NCI-H146 treated with DMSO at 0.1 percent for 48 hours (cell line): ENCODE results near the gene KLK1.

ENCODE experiments used
- DNase-seq: peaks from one replicate; lab custom pipeline; 2025; ENCODE audit not compliant: unreplicated experiment; lab: John Stamatoyannopoulos, UW

Gene KLK1

GRCh38 chr19:50836543-50837195 lies 13.1 kb upstream of the KLK1 start:
- DNase-seq = no peak

- DNase-seq = peak; percentile 64
Measured at GRCh38 chr19:50835785-50836542, 12.4 kb upstream of the KLK1 start.

GRCh38 chr19:50835103-50835784 lies 11.7 kb upstream of the KLK1 start:
- peak; percentile 39 for DNase-seq

GRCh38 chr19:50833802-50834167 lies 10.2 kb upstream of the KLK1 start:
- no peak for DNase-seq

- DNase-seq = no peak
Measured at GRCh38 chr19:50833117-50833801, 9.7 kb upstream of the KLK1 start, which contains the start of gene KLK15. Gene KLK15, minus strand, starts transcription at chr19:50833574. Its CDS starts 2,082 bp downstream, at chr19:50831492.

- no peak for DNase-seq
Measured at GRCh38 chr19:50832666-50833065, 9.1 kb upstream of the KLK1 start.

GRCh38 chr19:50831026-50831396 lies 7.4 kb upstream of the KLK1 start:
- no peak for DNase-seq

GRCh38 chr19:50830266-50831025 lies 6.9 kb upstream of the KLK1 start:
- DNase-seq = peak; percentile 32

GRCh38 chr19:50829801-50830200 lies 6.2 kb upstream of the KLK1 start:
- no peak for DNase-seq

GRCh38 chr19:50827476-50827875 lies 3.9 kb upstream of the KLK1 start:
- DNase-seq = no peak

GRCh38 chr19:50826492-50827240 lies 3.1 kb upstream of the KLK1 start:
- no peak for DNase-seq

- DNase-seq = no peak
Measured at GRCh38 chr19:50822661-50823208, 852 bp downstream of the KLK1 start.

- DNase-seq = no peak
Measured at GRCh38 chr19:50821622-50822021, 2.0 kb downstream of the KLK1 start.

- DNase-seq = no peak
Measured at GRCh38 chr19:50821248-50821612, 2.4 kb downstream of the KLK1 start.

- DNase-seq = no peak
Measured at GRCh38 chr19:50820549-50821247, 2.9 kb downstream of the KLK1 start.

GRCh38 chr19:50820086-50820485 lies 3.5 kb downstream of the KLK1 start:
- DNase-seq = no peak

- DNase-seq = no peak
Measured at GRCh38 chr19:50819636-50820035, 4.0 kb downstream of the KLK1 start.

GRCh38 chr19:50818859-50819472 lies 4.6 kb downstream of the KLK1 start:
- peak; percentile 61 for DNase-seq
